Measurements from ENCODE around the gene GOLGA6L1. TPM values are rescaled to one million over a fixed set of nuclear protein-coding genes. Genes with fewer than 3 reads are reported as not detected.

Gene GOLGA6L1
- total RNA-seq, result not detected

GRCh38 chr15:23136722-23137121, at the start of gene GOLGA6L1:
Gene GOLGA6L1, minus strand, starts transcription at chr15:23136822. Its CDS starts 91 bp downstream, at chr15:23136731.

Small RNAs within 50 kb of the gene (small RNA-seq; reads per million reads assigned to genes)
- not detected for gene RN7SL106P

Other genes starting within 250 kb of the GOLGA6L1 start
- gene CYFIP1, start 156.5 kb downstream of the GOLGA6L1 start, total RNA-seq, result 48.2 TPM
- gene TUBGCP5, start 97.3 kb downstream of the GOLGA6L1 start, total RNA-seq, result 28.8 TPM
- not detected for gene GOLGA6L26, start 197.4 kb upstream of the GOLGA6L1 start, total RNA-seq
- 0.23 TPM for gene GOLGA8S, start 217.9 kb upstream of the GOLGA6L1 start, total RNA-seq

Measured in diencephalon (tissue), 1 donor.